ENCODE data around the gene CEP20. TPM values are rescaled to one million over a fixed set of nuclear protein-coding genes. Genes with fewer than 3 reads are reported as not detected.

The CEP20 gene
- total RNA-seq, 1 experiment from 2014 or later, result 54.7 TPM

DNA sequence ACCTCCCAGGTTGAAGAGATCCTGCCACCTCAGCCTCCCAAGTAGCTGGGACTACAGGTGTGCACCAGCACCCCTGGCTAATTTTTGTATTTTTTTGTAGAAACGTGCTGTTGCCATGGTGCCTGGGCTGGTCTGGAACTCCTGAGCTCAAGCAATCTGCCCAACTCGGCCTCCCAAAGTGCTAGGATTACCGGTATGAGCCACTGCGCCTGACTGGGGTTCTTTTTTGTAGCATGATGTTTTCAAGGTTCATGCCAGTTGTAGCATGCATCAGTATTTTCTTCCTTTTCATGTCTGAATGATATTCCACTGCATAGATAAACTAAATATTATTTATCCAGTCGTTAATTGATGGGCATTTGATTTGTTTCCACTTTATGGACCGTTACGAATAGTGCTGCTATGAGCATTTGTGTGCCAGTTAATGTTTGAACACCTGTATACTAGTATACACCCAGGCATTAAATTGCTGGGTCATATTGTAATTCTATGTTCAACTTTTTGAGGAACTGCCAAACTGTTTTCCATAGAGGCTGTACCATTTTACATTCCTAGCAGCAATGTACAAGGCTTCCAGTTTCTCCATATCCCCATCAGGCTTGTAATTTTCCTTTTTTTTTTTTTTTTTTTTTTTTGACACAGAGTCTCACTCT, 24.8 kb upstream of the CEP20 start:
- Mint-ChIP-seq H3K9me3 (ENCODE audit: unreplicated experiment) (peaks cover 8% of the 10 kb centered on the region), H3K27me3 (ENCODE audit: insufficient read depth, unreplicated experiment) (no peaks in the 10 kb centered on the region), H3K27ac (ENCODE audit: low read depth, unreplicated experiment) (no peak overlapping the region), H3K36me3 (ENCODE audit: insufficient read depth, unreplicated experiment) (no peaks in the 10 kb centered on the region), H3K4me1 (ENCODE audit: insufficient read depth, unreplicated experiment) (no peaks in the 10 kb centered on the region), H3K4me3 (ENCODE audit: unreplicated experiment) (no peak overlapping the region)
- no peak for DNase-seq (ENCODE audit: unreplicated experiment)
- TF ChIP-seq, protein P1, sequence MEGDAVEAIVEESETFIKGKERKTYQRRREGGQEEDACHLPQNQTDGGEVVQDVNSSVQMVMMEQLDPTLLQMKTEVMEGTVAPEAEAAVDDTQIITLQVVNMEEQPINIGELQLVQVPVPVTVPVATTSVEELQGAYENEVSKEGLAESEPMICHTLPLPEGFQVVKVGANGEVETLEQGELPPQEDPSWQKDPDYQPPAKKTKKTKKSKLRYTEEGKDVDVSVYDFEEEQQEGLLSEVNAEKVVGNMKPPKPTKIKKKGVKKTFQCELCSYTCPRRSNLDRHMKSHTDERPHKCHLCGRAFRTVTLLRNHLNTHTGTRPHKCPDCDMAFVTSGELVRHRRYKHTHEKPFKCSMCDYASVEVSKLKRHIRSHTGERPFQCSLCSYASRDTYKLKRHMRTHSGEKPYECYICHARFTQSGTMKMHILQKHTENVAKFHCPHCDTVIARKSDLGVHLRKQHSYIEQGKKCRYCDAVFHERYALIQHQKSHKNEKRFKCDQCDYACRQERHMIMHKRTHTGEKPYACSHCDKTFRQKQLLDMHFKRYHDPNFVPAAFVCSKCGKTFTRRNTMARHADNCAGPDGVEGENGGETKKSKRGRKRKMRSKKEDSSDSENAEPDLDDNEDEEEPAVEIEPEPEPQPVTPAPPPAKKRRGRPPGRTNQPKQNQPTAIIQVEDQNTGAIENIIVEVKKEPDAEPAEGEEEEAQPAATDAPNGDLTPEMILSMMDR (IDR thresholded peaks at IDR 0.05; ENCODE audit: unreplicated experiment), result no peak
- BruUV-seq (replicated peaks), result no TSS peak
- CTCF ChIA-PET, result interaction anchor here (0.6 kb wide), 1 partner anchor 27 kb away, joined by 3 read pairs; no protein-coding TSS in a partner anchor
- intact Hi-C loops (cut with micrococcal nuclease), result no loop called here
- POLR2A ChIA-PET, result interaction anchor here (0.6 kb wide), 1 partner anchor 27 kb away, joined by 3 read pairs; no protein-coding TSS in a partner anchor

- no TSS peak for BruUV-seq (replicated peaks)
- Mint-ChIP-seq H3K9me3 (ENCODE audit: unreplicated experiment) (peaks cover 8% of the 10 kb centered on the region), H3K36me3 (ENCODE audit: insufficient read depth, unreplicated experiment) (no peaks in the 10 kb centered on the region), H3K4me3 (ENCODE audit: unreplicated experiment) (no peak overlapping the region), H3K4me1 (ENCODE audit: insufficient read depth, unreplicated experiment) (no peaks in the 10 kb centered on the region), H3K27me3 (ENCODE audit: insufficient read depth, unreplicated experiment) (no peaks in the 10 kb centered on the region), H3K27ac (ENCODE audit: low read depth, unreplicated experiment) (no peak overlapping the region)
- ChIA-PET CTCF (interaction anchor here (0.7 kb wide), 1 partner anchor 43 kb away, joined by 3 read pairs; no protein-coding TSS in a partner anchor), POLR2A (no interaction called here)
- TF ChIP-seq, protein P1 (IDR thresholded peaks at IDR 0.05; ENCODE audit: unreplicated experiment), result no peak
- intact Hi-C loops (cut with micrococcal nuclease), result no loop called here
- DNase-seq (ENCODE audit: unreplicated experiment), result no peak
Observed at GRCh38 chr16:15911198-15911597, 22.8 kb upstream of the CEP20 start.

DNA sequence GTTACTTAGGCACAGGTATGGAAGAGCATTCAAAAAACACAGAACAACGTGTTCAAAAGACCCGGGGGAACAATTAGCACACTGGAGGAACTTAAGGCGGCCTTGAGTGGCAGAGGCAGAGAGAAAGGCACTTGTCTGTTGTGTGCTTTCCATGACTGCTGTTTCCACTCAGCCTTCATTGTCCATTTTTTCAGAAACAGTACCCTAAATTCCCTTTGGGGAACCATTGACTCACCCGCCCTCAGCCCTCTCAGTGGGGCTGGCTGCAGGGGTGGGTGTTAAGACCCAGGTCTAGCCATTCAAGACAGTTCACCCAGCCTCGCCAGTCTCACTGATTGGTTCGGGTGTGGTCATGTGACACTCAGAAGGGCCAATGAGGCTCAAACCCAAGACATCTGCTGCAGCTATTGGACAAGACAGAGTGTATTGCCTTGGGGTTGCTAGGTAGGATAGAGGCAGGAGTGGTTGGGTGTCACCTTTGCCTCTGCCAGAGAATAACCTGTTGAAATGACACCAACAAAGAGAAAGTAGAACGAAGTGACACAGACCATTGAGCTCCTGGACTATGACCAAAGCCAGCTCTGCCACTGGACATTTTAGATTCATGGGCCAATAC, 19.6 kb upstream of the CEP20 start:
- H3K27ac Mint-ChIP-seq (ENCODE audit: low read depth, unreplicated experiment), result no peak overlapping the region
- no peak overlapping the region for H3K4me3 Mint-ChIP-seq (ENCODE audit: unreplicated experiment)
- H3K9me3 Mint-ChIP-seq (ENCODE audit: unreplicated experiment), result peaks cover 8% of the 10 kb centered on the region
- peak; percentile 60 for DNase-seq (ENCODE audit: unreplicated experiment)
- intact Hi-C loops (cut with micrococcal nuclease), result no loop called here
- peaks cover 3% of the 10 kb centered on the region for H3K4me1 Mint-ChIP-seq (ENCODE audit: insufficient read depth, unreplicated experiment)
- no peaks in the 10 kb centered on the region for H3K36me3 Mint-ChIP-seq (ENCODE audit: insufficient read depth, unreplicated experiment)
- CTCF ChIA-PET, result interaction anchor here (0.9 to 1.0 kb wide), 2 partner anchors 14 to 33 kb away, joined by 3 to 4 read pairs; no protein-coding TSS in a partner anchor
- H3K27me3 Mint-ChIP-seq (ENCODE audit: insufficient read depth, unreplicated experiment), result no peaks in the 10 kb centered on the region
- no TSS peak for BruUV-seq (replicated peaks)
- TF ChIP-seq, protein P1 (IDR thresholded peaks at IDR 0.05; ENCODE audit: unreplicated experiment), result no peak
- POLR2A ChIA-PET, result no interaction called here

GRCh38 chr16:15906439-15906838, 18.0 kb upstream of the CEP20 start:
- TF ChIP-seq, protein P1 (IDR thresholded peaks at IDR 0.05; ENCODE audit: unreplicated experiment), result no peak
- Mint-ChIP-seq H3K27ac (ENCODE audit: low read depth, unreplicated experiment) (no peak overlapping the region), H3K27me3 (ENCODE audit: insufficient read depth, unreplicated experiment) (no peaks in the 10 kb centered on the region), H3K36me3 (ENCODE audit: insufficient read depth, unreplicated experiment) (no peaks in the 10 kb centered on the region), H3K4me1 (ENCODE audit: insufficient read depth, unreplicated experiment) (peaks cover 10% of the 10 kb centered on the region), H3K9me3 (ENCODE audit: unreplicated experiment) (peaks cover 7% of the 10 kb centered on the region), H3K4me3 (ENCODE audit: unreplicated experiment) (no peak overlapping the region)
- intact Hi-C loops (cut with micrococcal nuclease), result no loop called here
- no TSS peak for BruUV-seq (replicated peaks)
- POLR2A ChIA-PET, result interaction anchor here (1.1 kb wide), 1 partner anchor 18 kb away, joined by 3 read pairs; the partner anchor contains the start of gene CEP20
- CTCF ChIA-PET, result interaction anchor here (0.6 to 0.9 kb wide), 3 partner anchors 32 to 228 kb away, joined by 3 read pairs; no protein-coding TSS in a partner anchor
- no peak for DNase-seq (ENCODE audit: unreplicated experiment)

All from MCF 10A (cell line).